Spleen (tissue), 13 donors: ENCODE data around the gene FCGR3B. TPM values are rescaled to one million over a fixed set of nuclear protein-coding genes. Genes with fewer than 3 reads are reported as not detected.
A peak's percentile ranks its signal among the peaks of the same experiment; 100 is the strongest.
"Not testable (repeated sequence)": the region's sequence is repeated elsewhere in the genome, so short reads cannot be mapped to it uniquely, and the experiment has no call there.

Experiments
- DNase-seq: peaks from one replicate; pipeline ENCODE4 v3.0.0-alpha.2; 2020
- H3K27ac ChIP-seq, 8 donors: fragments of 200-600 bp; sonication (generic) in 7 of 8; 1 replicate in 4 of 8; 2 replicates in 4 of 8; pipeline versions ENCODE4 v1.5.0 to v1.8.0; 2016 to 2021; ENCODE audit warnings: inconsistent platforms in 4 of 8, mild to moderate bottlenecking in 4 of 8, moderate library complexity in 1 of 8
- H3K27me3 ChIP-seq, 7 donors: fragments of 200-600 bp; sonication (generic) in 6 of 7; replicated peaks in 1 of 7; 1 replicate in 4 of 7; 2 replicates in 3 of 7; pipeline versions ENCODE4 v1.5.0 to v1.8.0; 2016 to 2021; ENCODE audit warnings: inconsistent platforms in 3 of 7, mild to moderate bottlenecking in 1 of 7
- H3K36me3 ChIP-seq, 6 donors: fragments of 200-600 bp; sonication (generic) in 5 of 6; 1 replicate in 4 of 6; 2 replicates in 2 of 6; pipeline versions ENCODE4 v1.5.0 to v1.8.0; 2016 to 2021; ENCODE audit warnings: inconsistent platforms in 2 of 6
- H3K4me1 ChIP-seq, 6 donors: fragments of 200-600 bp; sonication (generic) in 5 of 6; 1 replicate in 3 of 6; 2 replicates in 3 of 6; pipeline versions ENCODE4 v1.5.0 to v1.8.0; 2016 to 2021; ENCODE audit warnings: inconsistent platforms in 3 of 6
- H3K4me3 ChIP-seq, 8 donors: fragments of 200-600 bp; sonication (generic) in 7 of 8; 1 replicate in 4 of 8; 2 replicates in 4 of 8; pipeline versions ENCODE4 v1.5.0 to v1.8.0; 2016 to 2021; ENCODE audit warnings: inconsistent platforms in 4 of 8, mild to moderate bottlenecking in 4 of 8, moderate library complexity in 2 of 8
- H3K9me3 ChIP-seq, 8 donors: fragments of 200-600 bp; sonication (generic) in 7 of 8; 1 replicate in 4 of 8; 2 replicates in 4 of 8; pipeline versions ENCODE4 v1.5.0 to v1.8.0; 2016 to 2021; ENCODE audit warnings: inconsistent platforms in 4 of 8
- CTCF ChIP-seq, 11 experiments: fragments of 200-600 bp in 7 of 11; fragments of 450-650 bp in 4 of 11; sonication (generic) in 4 of 11; IDR thresholded peaks in 8 of 11; conservative IDR thresholded peaks in 3 of 11; 1 replicate in 7 of 11; 2 replicates in 4 of 11; pipeline versions ENCODE4 v1.4.0 to v1.8.0; 2016 to 2021; ENCODE audit warnings: antibody characterized with exemption in 11 of 11, inconsistent platforms in 4 of 11, mild to moderate bottlenecking in 1 of 11
- POLR2A ChIP-seq, 3 donors: fragments of 450-650 bp; IDR thresholded peaks; one replicate each; pipeline ENCODE4 v1.5.1; 2017; ENCODE audit warnings: antibody characterized with exemption in 3 of 3, mild to moderate bottlenecking in 1 of 3
- POLR2AphosphoS5 ChIP-seq, 3 donors: sonication (generic); formaldehyde crosslinking; IDR thresholded peaks; one replicate each; pipeline ENCODE4 v1.5.1; 2017; ENCODE audit warnings: antibody characterized with exemption in 3 of 3
- WGBS, 5 donors: extraction: QIAGEN DNeasy Blood & Tissue Kit in 3 of 5; methylation state at CpG; one replicate each; pipeline versions ENCODE4 v1.1.5 to v1.1.7; 2013 to 2018; 5-methylcytosine and 5-hydroxymethylcytosine counted together
- intact Hi-C: fragments of 100-400 bp; cut with DNase I; formaldehyde crosslinking; loops from one replicate; pipeline ENCODE4 v1.15.0; 2023; ENCODE audit warnings: low total_unique reads
- long read RNA-seq, 2 donors: transcript quantifications; one replicate each; lab custom pipeline, GENCODE V29; 2026
- polyA plus RNA-seq, 3 donors: library from polyadenylated mRNA; stranded (reverse); fragments of 200-250 nt; gene quantifications; one replicate each; pipeline ENCODE4 v1.2.1, GENCODE V29; 2013
- total RNA-seq, 7 donors: library from RNA; depleted of rRNA in 3 of 7; stranded (reverse); fragments of >200 nt in 3 of 7; fragmentation: NEBNext Ultra II Directional in 4 of 7; extraction: Animal tissue kit (Norgen Biotek cat#: 25700) in 4 of 7; gene quantifications; one replicate each; pipeline versions ENCODE4 v1.1.0 to v1.2.1, GENCODE V29; 2016 to 2021
- donor health status: healthy with polysubstance abuse.
- donor health status: DM: no; HTN: no; CAD: no; lungs with moderate emphysema.
- donor health status: DM: no; HTN: no; CAD: no.
- donor health status: Bipolar disorder and iron deficiency.
- donor health status: healthy.
- donor health status: DM: no; HTN: no; CAD: no.
- donor health status: DM: yes; HTN: yes; CAD: no.

The FCGR3B gene
- total RNA-seq (100 to 1,000 TPM in 4 of 7 donors, 10 to 100 TPM in 3; 39.1 to 268 (median 126) TPM), polyA plus RNA-seq (10 to 100 TPM in 2 of 3 donors, 1 to 10 TPM in 1; 2.2 to 29.2 (median 13.2) TPM)
- long read RNA-seq, donor 1 = 0 reads
- long read RNA-seq, donor 2, partial matches to known transcripts = 0 of 1 reads
- long read RNA-seq, donor 2, other reads (novel, unspliced or antisense) = 0 of 1 reads

GRCh38 chr1:161631076-161631475 lies at the start of gene FCGR3B:
Gene FCGR3B, minus strand, starts transcription at chr1:161631176. Its CDS starts 82 bp downstream, at chr1:161631094.
- peak within 1 kb of the TSS in 5 of 8 donors; percentile 36 to 80 (median 64) for H3K27ac ChIP-seq

GRCh38 chr1:161678500-161678899 lies 47.5 kb upstream of the FCGR3B start:
- Histone ChIP-seq H3K4me1 (no peaks in the 10 kb centered on the region), H3K9me3 (no peaks in the 10 kb centered on the region), H3K4me3 (no peak overlapping the region), H3K36me3 (peaks cover 0 to 17% (median 2%) of the 10 kb centered on the region in 6 donors), H3K27me3 (peaks cover 0 to 12% (median 0%) of the 10 kb centered on the region in 7 donors), H3K27ac (no peak overlapping the region)
- DNase-seq = no peak
- TF ChIP-seq POLR2AphosphoS5 (IDR thresholded peaks at IDR 0.05) = no peak
- no peak for TF ChIP-seq POLR2A (IDR thresholded peaks at IDR 0.05)
- TF ChIP-seq CTCF (IDR thresholded peaks at IDR 0.05 in 8 of 11, conservative IDR thresholded peaks at IDR 0.05 in 3 of 11) = no peak
- 80 to 91% (median 83%) methylated on average over 3 of the region's 3 CpGs for WGBS, 5 donors
- intact Hi-C loops = no loop called here

More at GRCh38 chr1:161631076-161631475, at the start of gene FCGR3B:
- TF ChIP-seq POLR2AphosphoS5 (IDR thresholded peaks at IDR 0.05) (no peak), CTCF (IDR thresholded peaks at IDR 0.05 in 8 of 11, conservative IDR thresholded peaks at IDR 0.05 in 3 of 11) (no peak), POLR2A (IDR thresholded peaks at IDR 0.05) (no peak)
- Histone ChIP-seq H3K36me3 (no peaks in the 10 kb centered on the region), H3K9me3 (no peaks in the 10 kb centered on the region), H3K4me1 (peaks cover 0 to 12% (median under 1%) of the 10 kb centered on the region in 6 donors), H3K27me3 (no peaks in the 10 kb centered on the region), H3K4me3 (peak within 1 kb of the TSS in 2 of 8 donors; percentile 13 to 32)
- DNase-seq = peak; percentile 51
- intact Hi-C loops = no loop called here
- 64 to 91% (median 72%) methylated on average over 4 of the region's 4 CpGs for WGBS, 5 donors

- peaks cover 0 to 12% (median 0%) of the 10 kb centered on the region in 7 donors for H3K27me3 ChIP-seq
- intact Hi-C loops = no loop called here
- TF ChIP-seq POLR2AphosphoS5 (IDR thresholded peaks at IDR 0.05) = no peak
- TF ChIP-seq CTCF (IDR thresholded peaks at IDR 0.05 in 8 of 11, conservative IDR thresholded peaks at IDR 0.05 in 3 of 11) = no peak
- no peak for TF ChIP-seq POLR2A (IDR thresholded peaks at IDR 0.05)
- peaks cover 0 to 23% (median 2%) of the 10 kb centered on the region in 6 donors for H3K36me3 ChIP-seq
- DNase-seq = no peak
- no peaks in the 10 kb centered on the region for H3K9me3 ChIP-seq
- WGBS, 5 donors = 81 to 91% (median 87%) methylated on average over 5 of the region's 5 CpGs
- H3K4me3 ChIP-seq = no peak overlapping the region
- no peak overlapping the region for H3K27ac ChIP-seq
- H3K4me1 ChIP-seq = no peaks in the 10 kb centered on the region
These were observed 46.1 kb upstream of the FCGR3B start for GRCh38 chr1:161676958-161677689.

GRCh38 chr1:161676441-161676840 lies 45.5 kb upstream of the FCGR3B start:
- no peak for TF ChIP-seq POLR2AphosphoS5 (IDR thresholded peaks at IDR 0.05)
- no peak for TF ChIP-seq CTCF (IDR thresholded peaks at IDR 0.05 in 8 of 11, conservative IDR thresholded peaks at IDR 0.05 in 3 of 11)
- no peak for TF ChIP-seq POLR2A (IDR thresholded peaks at IDR 0.05)
- intact Hi-C loops = no loop called here

GRCh38 chr1:161674908-161675307 lies 43.9 kb upstream of the FCGR3B start:
- 64 to 85% (median 76%) methylated on average over 3 of the region's 3 CpGs for whole genome bisulfite sequencing, 5 donors
- H3K4me3 ChIP-seq, H3K27ac ChIP-seq, H3K4me1 ChIP-seq, H3K9me3 ChIP-seq, DNase-seq, H3K27me3 ChIP-seq, intact Hi-C loops: not testable (repeated sequence)
- H3K36me3 ChIP-seq = peaks cover 0 to 31% (median 2%) of the 10 kb centered on the region in 6 donors

More at GRCh38 chr1:161676441-161676840, 45.5 kb upstream of the FCGR3B start:
- 88 to 99% (median 97%) methylated on average over 2 of the region's 2 CpGs for WGBS, 5 donors
- Histone ChIP-seq H3K4me3 (no peak overlapping the region), H3K4me1 (no peaks in the 10 kb centered on the region), H3K9me3 (no peaks in the 10 kb centered on the region), H3K27me3 (peaks cover 0 to 12% (median 0%) of the 10 kb centered on the region in 7 donors), H3K27ac (no peak overlapping the region), H3K36me3 (peaks cover 0 to 26% (median 2%) of the 10 kb centered on the region in 6 donors)
- no peak for DNase-seq

- H3K4me1 ChIP-seq, H3K27ac ChIP-seq, H3K4me3 ChIP-seq, intact Hi-C loops, DNase-seq, H3K9me3 ChIP-seq, H3K27me3 ChIP-seq: not testable (repeated sequence)
- peaks cover 0 to 31% (median 2%) of the 10 kb centered on the region in 6 donors for H3K36me3 ChIP-seq
- 83 to 94% (median 90%) methylated on average over 2 to 3 of the region's 3 CpGs for WGBS, 5 donors
These were observed 43.5 kb upstream of the FCGR3B start for GRCh38 chr1:161674447-161674846.
